Left kidney (tissue), 2 donors: ENCODE measurements around the gene AKNA. TPM values are rescaled to one million over a fixed set of nuclear protein-coding genes. Genes with fewer than 3 reads are reported as not detected.

Source experiments
- DNase-seq: peaks from one replicate; pipeline ENCODE4 v3.0.0-alpha.2; 2013
- polyA plus RNA-seq: library from polyadenylated mRNA; unstranded; fragments of 120-200 nt; gene quantifications from one replicate; pipeline ENCODE4 v1.2.1, GENCODE V29; 2013; ENCODE audit not compliant: insufficient read length

The AKNA gene
- polyA plus RNA-seq, 1 donor: 11.3 TPM

- no peak for DNase-seq
Measured at GRCh38 chr9:114373960-114374730, 13.6 kb downstream of the AKNA start.

DNA sequence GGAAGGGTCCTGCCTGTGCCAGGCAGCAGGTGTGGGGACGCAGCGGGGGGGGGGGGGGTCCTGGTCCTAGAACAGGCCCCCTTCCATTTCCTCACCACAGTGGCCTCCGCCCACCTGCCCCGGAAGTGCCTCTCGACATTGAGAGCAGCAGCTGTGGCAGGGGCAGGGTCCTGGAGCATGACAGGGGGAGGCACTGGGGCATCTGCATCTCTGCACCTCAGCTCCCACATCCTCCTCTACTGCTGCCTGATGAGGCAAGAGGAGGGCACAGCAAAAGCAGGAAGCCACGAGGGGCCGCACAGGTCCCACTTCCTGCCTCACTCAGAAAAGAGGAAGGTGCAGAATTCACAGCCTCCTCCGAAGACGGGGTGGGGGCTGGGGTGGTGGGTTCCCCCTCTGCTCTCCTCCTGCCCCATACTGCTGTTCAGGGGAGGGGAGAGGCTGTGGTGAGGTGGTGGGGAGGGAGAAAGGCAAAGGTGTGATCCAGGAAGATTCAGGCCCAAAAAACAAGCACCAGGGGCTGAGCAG lies 14.8 kb downstream of the AKNA start:
- no peak for DNase-seq

- DNase-seq: no peak
Measured at GRCh38 chr9:114371973-114372917, 15.5 kb downstream of the AKNA start.

DNA sequence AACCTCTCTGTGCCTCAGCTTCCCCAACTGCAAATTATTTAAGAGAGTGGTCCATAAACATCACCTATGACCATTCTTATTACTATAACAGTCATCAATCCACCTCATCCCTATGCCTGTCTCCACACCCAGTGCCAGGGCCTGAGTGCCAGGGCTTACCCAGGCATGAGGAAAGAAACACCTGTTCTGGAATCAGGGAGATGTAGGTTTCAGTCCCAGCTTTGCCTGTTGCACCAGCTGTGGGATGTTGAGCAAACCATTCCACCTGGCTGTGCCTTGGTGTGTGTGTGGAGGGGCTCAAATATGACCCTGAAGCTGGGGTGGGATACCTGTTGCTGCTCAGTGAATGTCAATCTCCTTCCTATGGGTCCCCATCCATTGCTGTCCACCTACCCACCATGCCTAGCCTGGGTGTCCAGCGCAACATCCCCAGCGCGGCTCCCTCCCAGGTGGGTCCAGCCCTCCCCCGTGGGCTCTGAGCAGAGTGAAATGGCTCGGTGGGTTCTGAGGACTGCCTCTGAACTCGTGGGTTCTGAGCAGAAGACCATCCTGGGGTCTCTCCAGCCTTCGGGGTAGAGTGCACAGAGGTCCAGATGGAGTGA lies 16.3 kb downstream of the AKNA start:
- DNase-seq: no peak

DNA sequence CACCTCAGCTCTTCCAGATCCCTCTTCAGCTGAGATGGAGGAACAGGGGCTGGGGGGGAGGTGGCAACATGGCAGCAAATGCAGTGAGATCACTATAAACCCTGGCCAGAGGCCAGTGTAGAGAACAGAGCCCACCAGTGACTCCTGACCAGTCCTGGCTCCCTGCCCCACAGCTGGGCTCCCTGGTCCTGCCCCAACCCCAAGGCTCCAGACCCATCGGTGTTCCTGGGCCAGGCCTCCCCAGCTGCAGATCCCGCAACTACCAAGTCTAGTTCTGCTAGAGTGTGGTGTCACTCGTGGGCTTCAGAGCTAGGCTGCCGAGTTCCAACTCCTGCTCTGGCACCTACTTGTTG lies 16.8 kb downstream of the AKNA start:
- no peak for DNase-seq

- no peak for DNase-seq
Measured at GRCh38 chr9:114370251-114370967, 17.4 kb downstream of the AKNA start.

DNA sequence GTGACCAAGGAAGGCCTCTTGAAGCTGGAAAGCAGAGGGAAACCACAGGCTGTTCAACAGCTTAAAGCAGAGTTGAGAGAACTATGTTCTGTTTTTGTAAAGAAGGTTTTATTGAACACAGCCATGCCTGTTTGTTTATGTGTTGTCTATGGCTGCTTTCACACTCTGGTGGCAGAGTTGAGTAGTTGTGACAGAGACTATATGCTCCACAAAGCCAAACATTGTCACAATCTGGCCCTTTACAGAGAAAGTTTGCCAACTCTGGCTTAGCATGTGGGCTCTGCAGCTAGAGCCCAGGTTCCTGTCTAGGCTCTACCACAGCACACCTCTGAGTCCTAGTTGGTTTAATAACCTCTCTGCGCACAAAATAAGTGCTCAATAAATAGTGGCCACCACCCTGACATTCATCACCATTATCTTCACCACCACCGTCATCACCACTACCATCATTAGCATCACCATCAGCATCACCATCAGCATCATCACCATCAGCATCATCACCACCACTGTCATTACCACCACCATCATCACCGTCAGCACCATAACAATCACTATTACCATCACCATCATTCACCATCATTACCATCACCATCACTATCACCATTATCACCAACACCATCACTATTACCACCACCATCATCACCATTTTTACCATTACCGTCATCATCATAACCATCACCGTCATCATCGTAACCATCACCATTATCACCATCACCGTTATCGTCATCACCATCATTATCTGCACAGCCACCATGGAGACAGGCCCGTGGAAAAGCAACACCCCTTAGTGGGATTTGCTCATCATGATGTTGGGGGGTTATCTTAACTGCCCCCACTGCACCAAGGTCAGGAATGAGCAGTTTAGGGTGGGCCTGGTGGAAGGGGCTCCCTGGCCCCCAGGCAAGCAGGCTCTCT lies 18.3 kb downstream of the AKNA start:
- no peak for DNase-seq

DNA sequence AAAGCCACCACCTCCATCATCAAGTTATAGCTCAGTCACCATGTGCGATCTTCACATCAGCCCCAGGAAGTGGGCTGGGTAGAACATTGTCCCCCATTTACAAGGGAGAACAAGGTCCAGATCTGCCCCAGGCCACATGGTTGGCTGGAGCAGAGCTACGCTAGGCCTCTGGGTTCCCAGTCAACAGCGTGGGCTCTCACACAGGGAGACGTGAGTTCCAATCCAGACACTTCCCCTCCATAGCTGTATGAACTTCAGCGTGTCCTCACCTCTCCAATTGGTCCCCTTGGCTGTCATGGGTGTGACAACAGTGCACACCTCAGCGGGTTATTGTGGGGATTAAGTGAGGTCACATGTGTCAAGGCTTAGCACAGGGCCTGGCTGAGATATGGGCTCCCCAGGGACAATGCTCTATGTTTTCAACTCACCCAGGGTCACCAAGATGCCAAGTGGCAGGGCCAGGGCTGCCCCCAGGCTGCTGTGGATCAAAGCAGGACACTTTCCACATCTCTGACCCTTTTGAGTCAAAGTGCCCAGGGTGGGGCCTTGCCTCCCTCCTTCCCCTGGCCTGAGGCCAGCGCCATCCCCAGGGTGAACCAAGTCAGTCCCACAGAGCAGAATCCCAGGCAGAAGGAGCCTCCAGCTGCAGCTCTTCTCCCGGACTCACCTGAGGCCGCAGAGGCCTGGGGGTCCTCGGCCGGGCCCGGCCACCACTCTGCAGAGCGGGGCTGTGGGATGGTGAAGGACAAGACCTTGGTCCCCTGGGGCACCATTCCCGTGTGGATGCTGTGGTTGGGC lies 19.8 kb downstream of the AKNA start:
- DNase-seq: no peak

GRCh38 chr9:114367366-114367765 lies 20.4 kb downstream of the AKNA start:
- no peak for DNase-seq

- no peak for DNase-seq
Measured at GRCh38 chr9:114366334-114367128, 21.3 kb downstream of the AKNA start.

- no peak for DNase-seq
Measured at GRCh38 chr9:114365194-114365593, 22.6 kb downstream of the AKNA start.

DNA sequence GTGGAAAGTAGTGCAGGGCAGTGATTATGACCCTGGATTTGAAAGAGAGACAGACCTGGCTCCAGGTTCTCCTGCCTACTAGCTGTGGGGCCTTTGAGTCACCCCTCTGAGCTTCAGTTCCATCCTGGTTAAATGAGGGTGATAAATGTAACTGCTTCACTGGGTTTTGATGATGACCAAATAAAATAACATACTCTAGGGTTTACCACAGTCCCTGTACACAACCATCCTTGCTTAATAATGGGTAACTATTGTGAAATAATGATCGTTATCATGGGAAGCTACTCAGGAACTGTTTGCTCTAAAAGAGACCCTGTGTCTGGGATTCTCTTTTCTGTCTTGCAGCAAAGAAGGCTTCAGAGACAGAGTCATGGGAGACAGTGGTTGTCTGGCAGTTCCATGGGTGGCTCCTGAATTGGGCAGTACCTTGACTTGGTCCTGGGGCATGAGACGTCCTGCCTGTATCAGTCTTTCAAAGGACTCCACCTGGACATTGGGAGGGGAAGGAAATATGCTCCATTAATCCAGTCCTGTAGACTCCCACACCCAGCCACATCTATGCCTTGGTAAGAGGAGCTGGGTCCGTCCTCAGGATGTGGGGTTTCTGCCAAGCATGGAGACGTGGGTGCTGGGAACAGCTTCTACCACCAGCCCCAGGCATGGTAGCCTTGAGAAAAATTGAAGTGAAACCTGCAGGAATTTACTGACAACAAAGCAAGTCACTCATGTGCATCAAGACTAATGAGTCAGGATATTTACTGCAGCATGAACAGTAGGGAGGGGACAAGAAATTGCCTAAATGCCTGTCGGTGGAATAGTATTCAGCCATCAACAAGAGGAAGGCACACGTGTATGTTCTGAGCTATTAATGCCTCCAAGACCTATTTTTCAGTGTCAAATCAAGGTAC lies 23.4 kb downstream of the AKNA start:
- no peak for DNase-seq

- no peak for DNase-seq
Measured at GRCh38 chr9:114363424-114363823, 24.4 kb downstream of the AKNA start.

- DNase-seq: no peak
Measured at GRCh38 chr9:114362394-114362793, 25.4 kb downstream of the AKNA start.

DNA sequence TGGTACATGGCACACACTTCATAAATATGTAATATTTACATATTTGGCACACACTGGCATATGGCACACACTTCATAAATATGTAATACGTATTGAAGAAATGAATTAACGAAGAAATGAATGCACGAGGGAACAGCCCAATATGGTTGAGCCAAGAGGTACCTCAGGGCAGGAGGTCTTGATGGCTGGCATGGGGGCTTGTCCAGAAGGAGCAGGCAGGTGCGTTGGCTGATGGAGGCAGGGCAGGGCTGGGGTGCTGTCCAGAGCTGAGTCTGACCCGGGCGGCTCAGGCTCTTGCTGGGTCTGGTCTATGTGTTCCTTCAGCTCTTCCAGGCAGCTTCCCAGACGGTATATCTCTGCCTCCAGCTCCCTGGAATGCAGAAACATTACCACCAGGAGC lies 26.2 kb downstream of the AKNA start:
- DNase-seq: no peak

- no peak for DNase-seq
Measured at GRCh38 chr9:114359801-114360200, 28.0 kb downstream of the AKNA start.

DNA sequence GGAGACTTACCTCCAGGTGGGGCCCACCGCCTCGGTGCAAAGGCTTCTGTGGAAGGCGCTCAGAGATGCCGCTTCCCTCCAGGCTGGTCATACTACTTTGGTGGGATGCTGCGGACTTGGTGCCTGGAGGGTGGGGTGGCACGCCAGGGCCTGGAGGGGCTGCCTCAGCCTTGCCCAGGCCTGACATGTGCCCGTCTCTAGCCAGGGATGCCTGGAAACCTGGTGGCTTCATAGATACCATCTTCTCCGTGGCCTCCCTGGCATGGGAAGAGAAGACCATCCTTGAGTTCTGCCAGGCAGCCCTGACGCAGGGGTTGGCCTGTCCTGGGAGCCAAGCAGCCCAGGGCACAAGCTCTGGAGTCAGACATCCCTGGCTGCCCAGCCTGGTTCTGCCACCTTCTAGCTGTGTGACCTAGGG lies 29.9 kb downstream of the AKNA start:
- no peak for DNase-seq

DNA sequence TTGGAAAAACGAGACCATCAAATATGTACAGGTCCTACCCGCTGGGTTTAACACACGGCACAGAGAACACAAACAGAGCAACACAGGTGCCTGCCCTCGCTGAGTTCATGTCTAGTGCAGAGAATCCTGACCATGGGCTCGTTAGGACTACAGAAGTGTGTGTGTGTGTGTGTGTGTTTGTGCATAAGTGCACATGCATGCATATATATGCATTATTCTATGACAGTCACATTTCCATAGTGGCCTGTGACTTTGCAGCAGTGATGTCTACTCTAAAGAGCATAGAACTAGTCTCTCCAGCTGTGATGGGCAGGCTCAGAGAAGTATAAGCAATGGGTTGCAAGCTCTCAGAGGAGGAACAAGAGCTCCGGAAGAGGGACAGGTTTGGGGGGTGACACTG lies 30.4 kb downstream of the AKNA start:
- DNase-seq: no peak
